Measurements from ENCODE around the gene SRF.
A peak's percentile ranks its signal among the peaks of the same experiment; 100 is the strongest.
"Not testable (repeated sequence)": the region's sequence is repeated elsewhere in the genome, so short reads cannot be mapped to it uniquely, and the experiment has no call there.

The SRF gene

DNA sequence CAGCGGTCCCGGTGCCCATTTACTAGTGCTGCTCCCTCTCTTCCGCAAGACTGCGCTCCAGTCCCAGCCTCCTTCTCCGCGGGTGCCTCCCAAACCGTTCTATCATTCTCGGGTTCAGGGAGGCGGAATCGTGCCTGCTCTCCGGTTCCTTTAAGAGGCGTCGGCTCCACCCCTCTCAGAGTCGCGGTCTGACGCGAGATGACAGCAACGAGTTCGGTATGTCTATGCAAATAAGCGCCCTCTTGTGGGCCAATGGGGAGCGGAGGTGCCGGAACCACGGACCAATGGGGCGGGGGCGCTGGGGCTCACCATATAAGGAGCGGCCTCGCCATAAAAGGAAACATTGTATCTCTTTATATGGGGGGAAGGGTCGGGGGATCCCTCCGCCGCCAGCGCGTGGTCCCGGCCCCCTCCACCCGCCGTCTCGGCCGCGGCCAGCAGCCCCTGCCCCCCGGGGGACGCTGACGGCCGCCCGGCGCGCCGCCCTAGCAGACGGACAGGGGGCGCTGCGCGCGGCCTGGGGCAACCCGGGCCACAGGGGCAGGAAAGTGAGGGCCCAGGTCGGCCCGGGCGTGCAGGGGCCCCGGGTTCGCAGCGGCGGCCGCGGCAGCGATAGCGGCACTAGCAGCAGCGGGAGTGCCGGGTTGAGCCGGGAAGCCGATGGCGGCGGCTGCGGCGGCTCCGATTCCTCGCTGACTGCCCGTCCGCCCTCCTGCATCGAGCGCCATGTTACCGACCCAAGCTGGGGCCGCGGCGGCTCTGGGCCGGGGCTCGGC, at the start of gene SRF:
Gene SRF (plus strand): TSS at position 339 of the 776 bp plus-strand sequence. CDS start 388 bp downstream, at position 727.
- peak; percentile 99 for DNase-seq

DNA sequence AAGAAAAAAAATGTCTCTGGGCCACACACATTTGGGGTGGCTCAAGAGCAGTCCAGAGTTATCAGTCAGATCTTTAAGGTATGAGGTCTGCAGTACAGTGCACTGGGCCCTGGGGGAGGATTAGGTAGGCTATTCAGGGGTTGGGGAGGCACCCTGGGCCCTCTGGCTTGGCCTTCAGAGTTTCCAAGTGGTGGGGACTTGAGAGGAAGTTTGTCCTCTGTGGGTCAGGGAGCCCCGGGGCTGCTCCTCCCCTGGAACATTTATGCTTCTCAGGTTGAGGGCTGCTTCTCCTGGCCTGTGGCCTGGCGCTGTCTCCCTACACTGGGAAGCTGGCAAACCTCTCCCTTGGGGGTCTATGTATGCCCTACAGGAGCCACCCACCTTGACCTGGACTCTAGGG, 48.9 kb upstream of the SRF start:
- no peak for DNase-seq

DNA sequence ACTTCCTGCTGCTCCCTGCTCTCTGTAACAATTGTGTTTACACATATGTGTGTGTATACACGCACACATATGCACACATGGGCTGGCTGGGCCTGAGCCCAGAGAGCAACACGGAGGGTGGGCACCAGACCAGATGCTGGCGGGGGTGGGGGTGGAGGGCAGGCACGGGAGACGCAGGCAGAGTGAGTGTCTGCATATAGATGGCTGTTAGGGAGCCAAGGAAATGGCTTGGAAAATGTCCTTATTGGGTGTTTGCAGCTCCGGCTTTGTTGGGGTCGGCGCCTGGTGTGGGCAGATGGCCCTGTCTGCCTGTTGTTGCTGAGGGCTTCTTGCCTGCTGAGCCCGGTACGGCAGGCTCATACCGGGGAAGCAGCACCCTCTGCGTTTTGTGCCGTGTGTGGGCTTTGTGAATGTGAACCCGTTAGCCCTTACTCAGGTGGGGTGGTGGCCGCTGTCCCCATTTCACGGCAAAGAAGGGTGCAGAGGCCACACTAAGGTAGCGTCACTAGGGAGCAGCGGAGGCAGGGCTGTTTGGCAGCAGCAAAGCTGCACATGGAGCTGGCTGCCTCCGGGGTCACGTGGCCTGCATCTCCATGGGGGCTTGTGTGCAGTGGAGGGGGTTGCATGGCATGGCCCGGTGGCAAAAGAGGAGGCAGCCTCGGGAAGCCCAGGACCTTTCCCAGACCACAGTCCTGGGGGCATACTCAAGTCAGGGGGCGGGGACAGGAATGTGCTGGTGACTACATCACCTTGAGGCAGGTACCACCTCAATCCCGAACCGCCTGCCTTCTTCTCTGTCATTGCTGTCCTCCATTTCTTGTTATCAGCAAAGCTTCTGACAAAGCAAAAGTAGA, 47.4 kb upstream of the SRF start:
- no peak for DNase-seq

DNA sequence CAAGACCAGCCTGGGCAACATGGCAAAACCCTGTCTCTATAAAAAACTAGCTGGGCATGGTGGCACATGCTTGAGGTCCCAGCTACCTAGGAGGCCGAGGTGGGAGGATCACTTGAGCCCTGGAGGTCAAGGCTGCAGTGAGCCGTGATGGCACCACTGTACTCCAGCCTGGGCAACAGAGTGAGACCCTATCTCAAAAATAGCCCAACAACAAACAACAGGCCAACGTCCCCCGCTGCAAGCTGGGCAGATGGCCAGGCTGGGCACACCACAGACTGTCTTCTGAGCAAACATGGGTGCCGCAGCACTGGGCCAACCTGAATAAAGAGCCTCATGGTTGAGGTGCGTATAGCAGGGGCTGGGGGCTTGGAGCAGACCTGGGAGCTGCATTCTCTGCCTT, 46.6 kb upstream of the SRF start:
- no peak for DNase-seq

DNA sequence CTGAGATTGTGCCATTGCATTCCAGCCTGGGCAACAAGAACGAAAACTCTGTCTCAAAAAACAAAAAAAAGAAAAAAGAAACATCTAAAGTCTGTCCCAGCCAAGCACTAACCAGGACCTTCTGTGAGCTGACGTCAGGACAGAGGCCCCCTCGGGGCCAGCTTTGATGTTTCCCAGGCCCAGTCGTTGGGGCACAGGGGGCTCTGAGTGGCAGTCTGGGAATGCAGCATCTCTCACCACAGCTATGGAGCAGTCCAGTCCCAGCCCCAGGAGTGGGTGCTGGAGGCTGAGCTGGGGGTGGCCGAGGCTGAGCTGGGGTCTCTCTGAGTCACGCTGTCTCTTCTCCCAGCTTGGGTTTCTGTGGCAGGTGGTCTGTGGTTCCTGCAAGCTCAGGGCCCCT, 46.0 kb upstream of the SRF start:
- no peak for DNase-seq

DNA sequence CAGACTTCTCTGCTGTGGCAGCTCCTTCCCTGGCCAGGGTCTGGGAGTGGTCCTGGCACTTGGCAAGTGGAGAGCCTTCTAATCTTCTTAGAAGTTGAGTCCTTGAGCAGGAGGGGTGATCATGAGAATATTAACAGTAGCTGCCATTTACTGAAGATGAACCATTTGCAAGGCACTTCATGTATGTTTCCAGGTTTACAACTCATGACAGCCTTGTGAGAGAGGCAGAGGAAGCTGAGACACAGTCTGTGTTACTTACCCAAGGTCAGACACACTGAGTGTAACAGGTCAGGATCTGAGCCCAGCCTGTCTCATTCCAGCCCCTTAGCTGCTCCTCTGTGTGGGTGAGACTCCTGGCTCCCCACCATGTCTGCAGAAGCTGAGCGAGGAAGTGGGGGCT, 45.5 kb upstream of the SRF start:
- no peak for DNase-seq

DNA sequence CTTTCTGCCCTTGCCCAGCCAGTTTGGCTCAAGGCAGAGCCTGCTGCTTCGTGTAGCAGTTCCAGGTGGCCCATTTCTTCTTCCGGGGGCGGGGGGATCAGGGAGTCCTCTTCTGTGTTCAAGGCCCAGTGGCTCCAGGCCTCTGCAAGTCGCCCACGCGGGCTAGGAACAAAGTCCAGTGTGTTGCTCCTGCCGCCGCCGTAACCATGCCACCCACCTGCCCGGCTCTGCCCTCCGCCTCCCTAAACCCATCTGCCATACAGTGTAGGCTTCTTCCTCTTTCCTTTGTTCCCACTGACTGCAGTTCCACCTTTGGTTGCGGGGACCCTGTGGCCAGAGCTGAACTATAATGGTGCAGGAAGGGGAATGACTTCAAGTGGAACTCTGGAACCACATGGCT, 43.9 kb upstream of the SRF start:
- no peak for DNase-seq

DNA sequence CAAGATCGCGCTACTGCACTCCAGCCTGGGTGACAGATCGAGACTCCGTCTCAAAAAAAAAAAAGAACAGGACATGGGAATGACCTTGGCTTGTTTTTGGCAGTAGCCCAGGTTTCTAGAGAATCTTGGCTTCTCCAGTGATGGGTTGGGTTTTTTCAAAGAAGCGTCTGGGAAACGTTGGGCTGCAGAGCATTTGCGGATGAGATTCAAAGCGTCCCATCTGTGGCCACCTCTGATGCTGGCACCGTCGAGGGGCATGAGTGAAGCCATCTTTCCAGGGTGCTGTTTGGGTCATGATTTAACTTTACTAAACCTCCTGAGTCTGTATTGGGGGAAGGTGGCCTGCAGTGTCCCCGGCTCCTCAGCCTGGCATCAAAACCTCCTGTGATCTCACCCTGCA, 43.2 kb upstream of the SRF start:
- no peak for DNase-seq

DNA sequence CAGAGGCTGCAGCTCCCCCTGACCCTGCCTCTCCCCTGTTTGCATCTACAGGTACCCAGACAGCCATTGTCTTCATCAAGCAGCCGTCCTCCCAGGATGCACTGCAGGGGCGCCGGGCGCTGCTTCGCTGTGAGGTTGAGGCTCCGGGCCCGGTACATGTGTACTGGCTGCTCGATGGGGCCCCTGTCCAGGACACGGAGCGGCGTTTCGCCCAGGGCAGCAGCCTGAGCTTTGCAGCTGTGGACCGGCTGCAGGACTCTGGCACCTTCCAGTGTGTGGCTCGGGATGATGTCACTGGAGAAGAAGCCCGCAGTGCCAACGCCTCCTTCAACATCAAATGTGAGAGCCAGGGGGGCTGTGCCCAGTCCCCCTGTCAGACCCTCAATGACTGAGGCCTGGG, 42.1 kb upstream of the SRF start:
- DNase-seq = no peak

DNA sequence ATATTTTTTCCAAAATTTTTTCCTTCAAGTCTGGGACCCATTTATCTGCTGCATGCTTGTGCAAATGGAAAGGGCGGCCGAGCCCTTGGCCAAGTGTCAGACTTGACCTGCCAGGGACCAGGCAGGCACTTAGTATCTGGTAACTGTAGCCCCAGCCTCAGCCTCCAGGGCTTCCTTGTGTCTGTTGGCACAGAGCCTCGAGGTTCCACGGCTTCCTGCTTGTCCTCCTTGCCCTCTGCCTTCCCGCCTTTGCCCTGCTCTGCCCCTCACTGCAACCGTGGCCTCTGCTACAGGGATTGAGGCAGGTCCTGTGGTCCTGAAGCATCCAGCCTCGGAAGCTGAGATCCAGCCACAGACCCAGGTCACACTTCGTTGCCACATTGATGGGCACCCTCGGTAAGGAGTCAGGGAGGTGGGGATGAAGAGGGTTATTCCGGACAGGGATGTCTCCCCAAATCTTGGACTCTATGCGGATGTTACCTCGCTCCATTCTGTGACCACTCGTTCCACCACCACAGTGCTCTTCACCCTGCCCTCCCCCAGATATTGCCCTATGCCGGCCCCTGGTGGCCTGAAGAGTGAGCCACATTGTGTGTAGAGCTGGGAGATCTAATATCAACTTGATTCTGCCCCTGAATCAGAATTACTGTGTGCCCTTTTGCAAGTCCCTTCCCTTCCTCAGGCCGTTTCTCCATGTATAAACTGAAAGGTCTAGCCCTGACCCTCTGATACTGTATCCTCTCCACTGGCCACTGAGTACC, 41.5 kb upstream of the SRF start:
- DNase-seq = peak; percentile 19

DNA sequence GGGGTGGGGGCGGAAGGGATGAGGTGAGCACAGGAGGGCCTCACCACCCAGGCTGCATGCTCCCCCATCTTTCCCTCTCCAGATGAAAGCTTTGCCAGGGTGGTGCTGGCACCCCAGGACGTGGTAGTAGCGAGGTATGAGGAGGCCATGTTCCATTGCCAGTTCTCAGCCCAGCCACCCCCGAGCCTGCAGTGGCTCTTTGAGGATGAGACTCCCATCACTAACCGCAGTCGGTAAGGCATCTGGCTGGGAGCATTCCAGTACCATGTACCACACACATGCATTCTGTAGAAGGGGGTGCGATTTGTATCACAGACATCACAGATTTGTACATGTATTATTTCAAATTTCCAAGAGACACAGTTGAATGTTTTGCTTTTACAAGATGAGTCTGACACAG, 40.6 kb upstream of the SRF start:
- no peak for DNase-seq

DNA sequence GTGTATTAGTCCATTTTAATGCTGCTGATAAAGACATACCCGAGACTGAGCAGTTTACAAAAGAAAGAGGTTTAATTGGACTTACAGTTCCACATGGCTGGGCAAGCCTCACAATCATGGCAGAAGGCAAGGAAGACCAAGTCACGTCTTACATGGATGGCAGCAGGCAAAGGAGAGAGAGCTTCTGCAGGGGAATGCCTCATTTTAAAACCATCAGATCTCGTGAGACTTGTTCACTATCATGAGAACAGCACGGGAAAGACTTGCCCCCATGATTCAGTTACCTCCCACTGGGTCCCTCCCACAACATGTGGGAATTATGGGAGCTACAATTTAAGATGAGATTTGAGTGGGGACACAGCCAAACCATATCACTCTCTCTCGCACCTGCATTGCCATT, 39.7 kb upstream of the SRF start:
- DNase-seq = not testable (repeated sequence)

DNA sequence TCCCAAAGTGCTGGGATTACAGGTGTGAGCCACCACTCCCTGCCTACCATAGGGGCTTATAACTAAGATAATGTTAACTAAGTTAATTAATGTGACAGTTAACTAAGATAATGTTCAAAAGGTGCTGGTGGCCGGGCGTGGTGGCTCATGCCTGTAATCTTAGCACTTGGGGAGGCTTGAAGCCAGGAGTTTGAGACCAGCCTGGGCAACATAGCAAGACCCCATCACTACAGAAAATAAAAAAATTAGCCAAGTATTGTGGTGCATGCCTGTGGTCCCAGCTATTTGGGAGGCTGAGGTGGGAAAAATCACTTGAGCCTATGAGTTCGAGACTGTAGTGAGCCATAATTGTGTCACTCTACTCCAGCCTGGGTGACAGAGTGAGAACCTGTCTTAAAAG, 32.8 kb upstream of the SRF start:
- no peak for DNase-seq

DNA sequence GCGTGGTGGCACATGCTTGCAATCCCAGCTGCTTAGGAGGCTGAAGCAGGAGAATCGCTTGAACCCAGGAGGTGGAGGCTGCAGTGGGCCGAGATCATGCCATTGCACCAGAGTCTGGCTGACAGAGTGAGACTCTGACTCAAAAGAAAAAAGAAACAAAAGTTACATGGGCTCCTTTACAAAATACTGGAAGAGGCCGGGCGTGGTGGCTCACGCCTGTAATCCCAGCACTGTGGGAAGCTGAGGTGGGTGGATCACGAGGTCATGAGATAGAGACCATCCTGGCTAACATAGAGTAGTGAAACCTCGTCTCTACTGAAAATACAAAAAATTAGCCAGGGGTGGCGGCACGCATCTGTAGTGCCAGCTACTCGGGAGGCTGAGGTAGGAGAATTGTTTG, 31.1 kb upstream of the SRF start:
- DNase-seq = not testable (repeated sequence)

DNA sequence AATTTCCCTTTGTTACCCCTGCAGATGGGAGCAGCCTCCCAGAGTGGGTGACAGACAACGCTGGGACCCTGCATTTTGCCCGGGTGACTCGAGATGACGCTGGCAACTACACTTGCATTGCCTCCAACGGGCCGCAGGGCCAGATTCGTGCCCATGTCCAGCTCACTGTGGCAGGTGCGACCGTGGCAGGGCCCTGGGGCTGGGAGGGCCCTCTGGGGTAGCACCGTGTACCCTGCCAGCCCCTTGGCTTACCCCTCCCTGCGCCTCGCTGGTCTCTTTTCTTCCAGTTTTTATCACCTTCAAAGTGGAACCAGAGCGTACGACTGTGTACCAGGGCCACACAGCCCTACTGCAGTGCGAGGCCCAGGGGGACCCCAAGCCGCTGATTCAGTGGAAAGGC, 29.4 kb upstream of the SRF start:
- DNase-seq = no peak

DNA sequence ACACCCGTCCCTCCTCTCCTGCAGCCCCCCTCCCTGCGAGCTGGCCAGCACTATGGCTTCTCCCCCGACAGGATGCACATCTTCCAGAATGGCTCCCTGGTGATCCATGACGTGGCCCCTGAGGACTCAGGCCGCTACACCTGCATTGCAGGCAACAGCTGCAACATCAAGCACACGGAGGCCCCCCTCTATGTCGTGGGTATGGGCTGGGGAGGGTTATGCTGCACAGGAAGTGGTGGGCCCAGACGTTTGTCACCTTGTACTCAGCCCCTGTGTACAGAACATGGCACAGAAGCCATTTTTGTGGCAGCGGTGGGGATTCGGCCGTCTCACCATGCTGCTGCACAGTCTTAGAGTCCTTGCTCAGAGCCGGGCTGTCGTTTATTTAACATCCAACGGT, 29.0 kb upstream of the SRF start:
- peak; percentile 40 for DNase-seq

DNA sequence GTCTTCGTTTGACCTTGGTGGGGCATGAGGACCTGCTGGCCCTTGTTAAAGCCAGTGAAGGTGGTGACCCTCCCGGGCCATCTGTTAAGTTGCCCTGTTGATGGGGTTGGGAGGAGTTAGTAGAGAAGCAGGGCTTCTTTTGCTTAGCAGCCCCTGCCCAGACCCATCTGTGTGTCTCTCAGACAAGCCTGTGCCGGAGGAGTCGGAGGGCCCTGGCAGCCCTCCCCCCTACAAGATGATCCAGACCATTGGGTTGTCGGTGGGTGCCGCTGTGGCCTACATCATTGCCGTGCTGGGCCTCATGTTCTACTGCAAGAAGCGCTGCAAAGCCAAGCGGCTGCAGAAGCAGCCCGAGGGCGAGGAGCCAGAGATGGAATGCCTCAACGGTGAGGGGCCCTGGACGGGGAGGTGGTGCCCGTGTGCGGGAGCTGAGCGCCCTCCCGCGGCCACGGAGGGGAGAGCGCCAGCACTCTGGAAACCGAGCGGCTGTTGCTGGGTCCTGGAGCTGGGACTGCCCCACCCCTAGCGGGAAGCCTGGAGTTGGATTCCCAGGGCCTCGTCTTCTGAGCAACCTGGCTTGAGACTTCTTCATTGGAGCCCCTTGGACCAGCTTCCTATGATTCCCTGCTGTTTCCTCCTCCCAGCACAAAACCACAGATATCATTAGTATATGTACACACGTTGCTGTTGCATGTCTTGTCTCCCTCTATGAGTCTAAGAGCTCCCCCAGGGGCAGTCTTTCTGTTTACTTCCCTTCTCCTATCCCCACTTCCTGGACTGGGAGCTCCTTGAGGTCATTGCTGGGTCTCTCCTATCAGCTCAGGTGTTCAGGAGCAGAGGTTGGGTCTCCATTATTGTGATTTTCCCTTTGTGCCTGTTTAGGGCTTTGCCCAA, 27.6 kb upstream of the SRF start:
- DNase-seq = peak; percentile 75

DNA sequence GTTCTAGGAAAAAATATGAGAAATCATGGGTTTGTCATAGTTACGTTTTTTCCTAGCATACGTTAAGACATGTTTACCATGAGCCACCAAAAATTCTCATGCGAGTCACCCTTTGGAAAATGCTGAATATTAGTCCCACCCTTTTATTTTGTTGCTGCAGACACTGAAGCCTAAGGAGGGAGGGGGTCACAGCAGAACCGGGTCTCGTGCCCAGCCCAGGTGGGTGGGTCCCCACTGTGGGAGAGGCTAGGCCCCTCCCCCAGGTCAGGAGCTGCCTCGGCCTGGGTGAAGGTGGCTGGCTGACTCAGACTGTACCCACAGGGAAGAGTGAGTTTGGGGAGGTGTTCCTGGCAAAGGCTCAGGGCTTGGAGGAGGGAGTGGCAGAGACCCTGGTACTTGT, 26.2 kb upstream of the SRF start:
- DNase-seq = no peak

DNA sequence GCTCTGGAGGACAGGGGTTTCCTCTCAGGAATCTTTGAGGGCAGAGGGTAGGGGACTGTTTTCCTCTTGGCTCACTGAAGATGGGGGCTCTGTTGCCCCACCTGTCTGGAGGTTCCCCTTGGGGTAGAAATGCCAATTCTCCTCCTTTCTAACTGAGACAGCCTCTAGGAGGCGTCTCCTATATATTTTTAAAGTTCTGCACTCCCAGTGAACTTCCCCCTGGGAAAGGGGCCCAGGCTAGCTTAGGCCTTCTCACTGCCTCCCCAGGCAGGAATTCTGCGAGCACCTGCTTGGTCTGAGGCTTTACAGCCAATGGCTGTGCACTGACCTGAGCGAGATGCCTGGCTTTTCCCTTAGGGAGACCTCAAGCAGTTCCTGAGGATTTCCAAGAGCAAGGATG, 24.8 kb upstream of the SRF start:
- DNase-seq = no peak

DNA sequence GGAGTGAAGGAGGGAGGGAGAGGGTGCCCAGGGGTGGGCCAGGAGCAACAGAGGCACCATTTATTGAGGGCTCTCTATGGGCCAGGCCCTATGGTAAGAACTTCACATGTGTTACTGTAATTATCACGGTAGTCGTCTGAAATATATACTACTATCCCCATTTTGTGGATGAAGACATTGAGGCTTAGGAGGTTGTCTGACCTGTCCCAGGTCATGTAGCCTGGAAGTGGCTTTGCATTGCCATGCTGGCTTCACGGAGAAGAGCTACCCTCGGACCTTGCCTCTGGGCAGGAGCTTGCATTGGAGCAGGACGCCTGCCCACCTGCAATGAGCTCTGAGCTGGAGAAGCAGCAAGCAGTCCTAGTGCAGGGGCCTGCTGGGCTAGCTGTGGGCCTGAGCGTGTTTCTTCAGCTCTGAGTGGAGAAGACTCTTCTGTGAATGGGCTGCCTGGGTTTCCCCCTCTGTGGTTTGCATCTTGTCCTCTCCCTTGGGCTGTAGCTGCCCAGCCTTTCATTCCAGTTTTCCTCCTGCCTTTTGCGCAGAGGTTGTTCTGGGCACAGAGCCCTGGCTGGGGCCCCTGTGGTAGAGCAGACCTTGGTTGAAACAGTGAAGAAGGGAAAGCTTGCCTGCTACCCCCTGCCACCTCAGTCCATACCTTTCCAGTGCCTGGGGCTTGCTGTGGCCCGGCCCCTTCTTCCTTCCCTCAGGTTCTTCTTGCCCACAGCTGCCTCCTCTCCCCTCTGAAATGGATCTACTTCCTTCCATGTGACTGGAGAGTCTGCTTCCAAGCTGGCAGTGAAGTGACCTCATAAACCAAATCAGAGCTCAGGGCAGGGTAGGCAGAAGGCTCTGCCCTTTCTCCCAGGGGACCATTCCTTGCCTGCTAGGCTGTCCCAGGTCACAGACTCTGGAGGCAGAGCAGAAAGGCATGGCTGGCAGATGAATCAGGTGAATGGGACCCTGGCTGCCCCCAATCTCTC, 24.1 kb upstream of the SRF start:
- DNase-seq = no peak

Measured in CD4-positive, alpha-beta T cell treated with Interleukin-17A for 1 hour (primary cell).